GM12801 (cell line): ENCODE data around the gene ROBO1.

Experiments used
- CTCF ChIP-seq: IDR thresholded peaks from one replicate; pipeline ENCODE4 v1.5.1; 2011; ENCODE audit warnings: control low read depth; ENCODE audit not compliant: insufficient read length; ENCODE audit errors: extremely low read depth

The ROBO1 gene

GRCh38 chr3:79453600-79453999 is 314.2 kb downstream of the ROBO1 start:
- TF ChIP-seq CTCF: no peak

GRCh38 chr3:79436387-79436786 is 331.4 kb downstream of the ROBO1 start:
- no peak for TF ChIP-seq CTCF

DNA sequence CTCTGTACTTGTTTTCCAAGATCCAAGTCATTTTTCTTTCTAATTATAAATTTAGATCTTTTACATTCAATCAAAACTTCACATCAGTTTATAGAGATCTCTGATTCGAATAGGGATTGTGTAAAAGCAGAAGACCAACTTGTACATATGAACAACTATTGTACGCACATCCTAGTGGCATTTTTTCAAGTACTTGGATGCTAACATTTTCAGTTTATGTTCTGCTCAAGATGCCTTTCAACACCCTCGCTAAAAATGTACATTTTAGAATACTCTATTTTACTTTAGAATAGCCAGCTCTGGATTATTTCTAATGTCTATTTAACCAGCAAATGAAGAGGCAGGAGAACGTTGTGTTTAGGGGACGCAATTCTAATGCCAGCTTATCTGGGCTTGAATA is 340.7 kb downstream of the ROBO1 start:
- no peak for TF ChIP-seq CTCF

DNA sequence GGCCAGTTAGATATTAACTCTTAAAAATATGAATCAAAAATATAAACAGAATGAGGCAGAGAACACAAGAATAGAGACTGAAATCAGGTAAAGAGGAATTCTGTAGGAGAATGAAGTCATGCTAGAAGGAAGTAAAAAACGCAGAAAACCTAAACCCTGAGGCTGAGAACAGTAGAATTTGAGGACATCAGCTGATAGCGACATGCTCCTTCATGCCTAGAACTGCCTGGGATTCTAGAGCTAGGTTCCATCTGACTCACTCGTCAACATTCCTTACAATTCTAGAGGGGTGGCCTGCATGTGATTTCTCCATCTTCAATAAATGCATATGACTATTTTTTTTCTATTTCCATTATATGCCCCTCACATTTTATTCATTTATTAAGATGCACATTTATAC is 343.0 kb downstream of the ROBO1 start:
- TF ChIP-seq CTCF: no peak

GRCh38 chr3:79423417-79423816 is 344.4 kb downstream of the ROBO1 start:
- no peak for TF ChIP-seq CTCF

DNA sequence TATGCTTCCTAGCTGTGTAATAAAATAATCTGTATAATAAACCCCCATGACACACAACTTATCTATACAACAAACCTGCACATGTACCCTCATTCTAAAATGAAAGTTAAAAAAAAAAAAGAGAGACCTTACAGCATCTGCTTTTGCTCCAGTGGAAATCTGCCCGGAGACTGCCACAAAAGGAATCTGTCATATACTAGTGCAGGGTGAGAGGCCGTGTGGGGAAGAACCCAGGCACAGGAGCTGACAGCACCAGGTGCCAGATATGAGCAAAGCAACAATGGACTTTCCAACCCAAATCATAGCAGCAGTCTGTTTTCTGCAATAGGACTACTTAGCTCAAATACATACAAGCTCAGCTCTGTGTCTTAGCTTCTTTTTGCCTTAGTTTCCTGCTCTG is 346.5 kb downstream of the ROBO1 start:
- TF ChIP-seq CTCF: no peak

DNA sequence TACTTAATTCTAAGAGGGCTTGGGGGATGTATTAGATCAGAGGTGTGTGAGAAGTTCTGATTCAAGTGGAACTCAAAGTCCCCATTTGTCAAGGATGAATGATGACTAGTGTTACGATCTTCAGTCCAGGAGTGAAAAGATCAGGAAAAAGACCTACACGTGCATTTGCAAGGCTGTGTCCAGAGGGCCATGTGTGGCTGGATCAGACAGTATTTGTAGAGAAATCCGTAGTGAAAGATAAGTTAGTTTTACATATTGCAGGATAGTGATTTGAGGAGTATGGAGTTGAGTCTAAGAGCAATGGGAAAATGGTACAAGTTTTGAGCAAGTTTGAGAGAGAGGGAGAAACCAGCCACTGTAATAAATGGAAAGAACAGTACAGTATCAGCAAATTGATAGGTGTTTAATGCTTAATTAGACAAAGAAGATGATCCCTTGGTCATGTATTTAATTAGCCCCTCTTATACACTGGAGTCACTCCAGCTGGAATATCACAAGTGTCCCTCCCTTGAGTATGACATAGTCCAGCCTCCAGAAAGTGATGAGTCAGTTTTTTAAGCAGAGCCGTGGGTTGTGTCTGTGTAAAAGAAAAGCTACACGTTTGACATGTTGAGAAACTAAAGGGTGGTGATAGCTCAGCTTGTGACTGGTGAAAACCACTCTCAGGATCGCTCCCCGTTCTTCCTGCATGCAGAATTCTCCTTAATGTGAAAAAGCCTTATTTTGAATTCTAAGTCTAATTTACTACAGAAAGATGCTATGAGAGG is 348.8 kb downstream of the ROBO1 start:
- no peak for TF ChIP-seq CTCF
